Keratinocyte (primary cell): ENCODE results near the gene KMT2E.

Experiments used
- CTCF ChIP-seq, 3 experiments: IDR thresholded peaks in 1 of 3; conservative IDR thresholded peaks in 1 of 3; optimal IDR thresholded peaks in 1 of 3; 2 replicates in 2 of 3; 3 replicates in 1 of 3; pipeline versions ENCODE3 to v1.5.1; 2011; ENCODE audit warnings: low read length in 3 of 3, mild to moderate bottlenecking in 3 of 3, moderate library complexity in 2 of 3, control low read depth in 1 of 3, inconsistent platforms in 1 of 3; ENCODE audit not compliant: insufficient read depth in 2 of 3; ENCODE audit errors: extremely low read depth in 1 of 3
- EZH2 ChIP-seq: IDR thresholded peaks from one replicate; pipeline ENCODE4 v1.6.1; 2012; ENCODE audit warnings: inconsistent platforms, mild to moderate bottlenecking, low read length, moderate library complexity

- TF ChIP-seq CTCF (optimal IDR thresholded peaks at IDR 0.05 in 1 of 3, IDR thresholded peaks at IDR 0.05 in 1 of 3, conservative IDR thresholded peaks at IDR 0.05 in 1 of 3; ENCODE audit: extremely low read depth in 1 of 3, insufficient read depth in 2 of 3, low read length in 3 of 3) (no peak), EZH2 (no peak)
Measured at GRCh38 chr7:105087981-105088380, 74.0 kb downstream of the KMT2E start.
